ENCODE data around the gene SLC22A1.
"Not testable (repeated sequence)": the region's sequence is repeated elsewhere in the genome, so short reads cannot be mapped to it uniquely, and the experiment has no call there.

The SLC22A1 gene

DNA sequence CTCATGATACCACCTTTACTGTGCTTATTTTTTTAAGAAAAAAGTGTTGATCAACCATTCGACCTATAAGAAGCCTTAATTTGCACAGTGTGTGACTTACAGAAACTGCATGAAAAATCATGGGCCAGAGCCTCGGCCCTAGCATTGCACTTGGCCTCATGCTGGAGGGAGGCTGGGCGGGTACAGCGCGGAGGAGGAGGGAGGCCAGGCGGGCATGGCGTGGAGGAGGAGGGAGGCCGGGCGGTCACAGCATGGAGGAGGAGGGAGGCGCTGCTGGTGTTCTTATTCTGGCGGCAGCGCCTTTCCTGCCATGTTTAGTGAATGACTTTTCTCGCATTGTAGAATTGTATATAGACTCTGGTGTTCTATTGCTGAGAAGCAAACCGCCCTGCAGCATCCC lies 15.6 kb upstream of the SLC22A1 start:
- no peak overlapping the region for H3K4me3 ChIP-seq (ENCODE audit: low read depth, low read length)
- TF ChIP-seq, protein P1, sequence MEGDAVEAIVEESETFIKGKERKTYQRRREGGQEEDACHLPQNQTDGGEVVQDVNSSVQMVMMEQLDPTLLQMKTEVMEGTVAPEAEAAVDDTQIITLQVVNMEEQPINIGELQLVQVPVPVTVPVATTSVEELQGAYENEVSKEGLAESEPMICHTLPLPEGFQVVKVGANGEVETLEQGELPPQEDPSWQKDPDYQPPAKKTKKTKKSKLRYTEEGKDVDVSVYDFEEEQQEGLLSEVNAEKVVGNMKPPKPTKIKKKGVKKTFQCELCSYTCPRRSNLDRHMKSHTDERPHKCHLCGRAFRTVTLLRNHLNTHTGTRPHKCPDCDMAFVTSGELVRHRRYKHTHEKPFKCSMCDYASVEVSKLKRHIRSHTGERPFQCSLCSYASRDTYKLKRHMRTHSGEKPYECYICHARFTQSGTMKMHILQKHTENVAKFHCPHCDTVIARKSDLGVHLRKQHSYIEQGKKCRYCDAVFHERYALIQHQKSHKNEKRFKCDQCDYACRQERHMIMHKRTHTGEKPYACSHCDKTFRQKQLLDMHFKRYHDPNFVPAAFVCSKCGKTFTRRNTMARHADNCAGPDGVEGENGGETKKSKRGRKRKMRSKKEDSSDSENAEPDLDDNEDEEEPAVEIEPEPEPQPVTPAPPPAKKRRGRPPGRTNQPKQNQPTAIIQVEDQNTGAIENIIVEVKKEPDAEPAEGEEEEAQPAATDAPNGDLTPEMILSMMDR (IDR thresholded peaks at IDR 0.05; ENCODE audit: borderline replicate concordance, insufficient read depth, low read depth, low read length), result no peak

DNA sequence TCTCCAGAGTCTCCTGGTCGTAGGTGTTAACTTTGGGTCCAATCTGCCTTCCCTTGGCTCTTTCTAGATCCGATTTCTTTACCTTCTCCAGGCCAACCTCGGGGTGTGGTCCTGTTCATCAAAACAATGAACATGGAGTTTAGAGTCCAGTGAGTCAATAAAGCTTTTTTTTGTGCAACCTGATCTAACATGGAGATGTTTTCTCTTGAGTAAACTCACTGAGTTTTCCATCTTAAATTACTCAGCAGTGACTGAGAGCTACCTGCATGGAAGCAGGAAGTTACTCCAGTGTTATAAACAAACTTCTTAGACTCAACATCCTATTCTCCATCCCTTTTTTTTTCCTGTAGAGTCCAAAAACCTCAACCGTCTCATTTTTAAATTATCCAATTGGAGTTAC lies 14.9 kb upstream of the SLC22A1 start:
- H3K4me3 ChIP-seq (ENCODE audit: low read depth, low read length), result no peak overlapping the region
- TF ChIP-seq, protein P1 (IDR thresholded peaks at IDR 0.05; ENCODE audit: borderline replicate concordance, insufficient read depth, low read depth, low read length), result no peak

DNA sequence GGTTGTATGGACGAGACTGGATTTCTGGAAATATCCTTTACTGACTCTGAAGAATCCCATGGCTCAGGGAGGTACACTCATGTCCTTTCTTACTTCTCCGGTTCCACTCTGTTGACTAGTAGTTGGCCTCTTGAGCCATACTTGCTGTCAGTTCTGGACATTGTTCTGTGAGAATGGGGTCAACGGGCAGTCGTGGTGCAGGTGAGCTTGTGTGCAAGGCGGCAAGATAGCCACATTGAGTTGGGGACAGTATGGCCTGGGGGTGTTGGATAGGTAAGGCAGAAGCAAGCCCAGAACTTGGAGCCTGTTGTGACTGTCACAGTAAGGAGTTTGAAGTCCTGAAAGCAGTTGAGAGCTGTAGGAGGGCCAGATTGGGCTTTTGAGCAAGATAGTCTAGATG lies 13.5 kb upstream of the SLC22A1 start:
- no peak overlapping the region for H3K4me3 ChIP-seq (ENCODE audit: low read depth, low read length)
- TF ChIP-seq, protein P1 (IDR thresholded peaks at IDR 0.05; ENCODE audit: borderline replicate concordance, insufficient read depth, low read depth, low read length), result no peak

DNA sequence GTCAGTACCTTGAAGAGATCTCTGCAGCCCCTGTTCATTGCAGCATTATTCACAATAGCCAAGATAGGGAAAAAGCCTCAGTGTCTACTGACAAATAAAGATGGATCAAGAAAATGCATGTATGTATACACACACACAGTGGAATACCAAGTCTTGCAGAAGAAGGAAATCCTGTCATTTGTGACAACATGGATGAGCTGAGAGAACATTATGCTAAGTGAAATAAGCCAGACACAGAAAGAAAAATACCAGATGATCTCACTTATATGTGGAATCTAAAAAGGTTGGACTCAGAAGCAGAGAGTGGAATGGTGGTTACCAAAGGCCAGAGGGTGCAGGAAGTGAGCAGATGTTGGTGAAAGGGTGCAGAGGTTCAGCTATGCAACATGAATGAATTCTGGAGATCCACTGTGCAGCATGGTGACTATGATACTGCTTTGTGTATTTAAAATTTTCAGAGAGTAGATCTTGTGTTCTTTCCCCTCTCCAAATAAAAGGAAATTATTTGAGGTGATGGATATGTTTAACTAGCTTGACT lies 11.0 kb upstream of the SLC22A1 start:
- H3K4me3 ChIP-seq (ENCODE audit: low read depth, low read length), result no peak overlapping the region
- TF ChIP-seq, protein P1 (IDR thresholded peaks at IDR 0.05; ENCODE audit: borderline replicate concordance, insufficient read depth, low read depth, low read length), result no peak

DNA sequence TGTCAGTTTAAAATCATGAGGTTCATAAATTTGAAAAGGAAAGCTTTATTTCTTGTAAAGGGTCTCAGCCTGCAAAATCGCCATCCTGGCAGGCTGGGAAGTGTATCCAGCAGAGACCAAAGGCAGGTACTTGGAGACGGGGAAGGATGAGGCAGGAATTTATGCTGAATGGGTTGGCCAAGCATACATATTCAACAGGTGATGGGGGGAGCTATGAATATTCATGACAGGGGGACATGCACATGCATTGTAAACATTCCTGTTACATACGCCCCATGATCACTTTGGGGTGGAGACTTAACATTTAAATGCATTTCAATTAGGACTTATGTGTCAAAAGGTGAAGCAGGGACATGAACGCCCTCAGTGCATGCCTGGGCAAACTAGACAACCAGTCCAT lies 9.8 kb upstream of the SLC22A1 start:
- TF ChIP-seq, protein P1 (IDR thresholded peaks at IDR 0.05; ENCODE audit: borderline replicate concordance, insufficient read depth, low read depth, low read length), result no peak
- no peak overlapping the region for H3K4me3 ChIP-seq (ENCODE audit: low read depth, low read length)

DNA sequence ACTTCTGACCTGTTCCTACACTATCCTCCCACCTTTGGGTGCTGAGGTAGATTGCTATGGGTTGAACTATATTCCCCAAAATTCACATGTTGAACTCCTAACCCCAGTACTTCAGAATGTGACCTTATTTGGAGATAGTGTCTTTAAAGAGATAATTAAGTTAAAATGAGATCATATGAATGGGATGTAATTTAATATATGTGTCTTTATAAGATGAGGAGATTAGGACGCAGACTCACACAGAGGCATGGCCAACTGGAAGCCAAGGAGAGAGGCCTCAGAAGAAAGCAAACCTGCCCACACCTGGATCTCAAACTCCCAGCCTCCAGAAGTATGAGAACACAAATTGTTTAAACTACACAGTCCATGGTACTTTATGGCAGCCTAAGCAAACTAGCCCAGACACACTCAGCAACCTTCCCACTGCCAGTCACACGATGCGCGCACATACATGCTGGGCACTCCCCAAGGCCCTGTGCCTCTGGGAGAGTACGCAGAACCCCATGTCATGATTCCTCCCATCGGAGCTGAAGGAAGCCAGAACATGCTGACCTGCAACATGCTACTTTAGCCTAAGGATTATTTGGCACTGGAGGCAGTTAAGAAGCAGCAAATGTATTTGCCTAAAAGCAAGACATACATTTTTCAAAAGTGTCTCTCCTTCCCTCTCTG lies 8.9 kb upstream of the SLC22A1 start:
- no peak overlapping the region for H3K4me3 ChIP-seq (ENCODE audit: low read depth, low read length)
- TF ChIP-seq, protein P1 (IDR thresholded peaks at IDR 0.05; ENCODE audit: borderline replicate concordance, insufficient read depth, low read depth, low read length), result no peak

DNA sequence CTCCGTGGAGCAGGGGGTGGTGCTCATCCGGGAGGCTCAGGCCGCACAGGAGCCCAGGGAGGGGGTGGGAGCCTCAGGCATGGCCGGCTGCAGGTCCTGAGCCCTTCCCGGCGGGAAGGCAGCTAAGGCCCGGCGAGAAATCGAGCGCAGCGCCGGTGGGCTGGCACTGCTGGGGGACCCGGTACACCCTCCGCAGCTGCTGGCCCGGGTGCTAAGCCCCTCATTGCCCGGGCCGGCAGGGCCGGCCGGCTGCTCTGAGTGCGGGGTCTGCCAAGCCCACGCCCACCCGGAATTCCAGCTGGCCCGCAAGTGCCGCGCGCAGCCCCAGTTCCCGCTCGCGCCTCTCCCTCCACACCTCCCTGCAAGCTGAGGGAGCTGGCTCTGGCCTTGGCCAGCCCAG lies 7.1 kb upstream of the SLC22A1 start:
- not testable (repeated sequence) for H3K4me3 ChIP-seq (ENCODE audit: low read depth, low read length)

Data from GM12875 (cell line).